Heart left ventricle (tissue), 13 donors: Measurements from ENCODE around the gene NUDT4B.
"Not testable (repeated sequence)": the region's sequence is repeated elsewhere in the genome, so short reads cannot be mapped to it uniquely, and the experiment has no call there.

Source experiments
- POLR2A ChIP-seq, 2 donors: fragments of 450-650 bp; IDR thresholded peaks; one replicate each; pipeline ENCODE4 v1.6.1; 2017; ENCODE audit warnings: antibody characterized with exemption in 2 of 2, mild to moderate bottlenecking in 2 of 2, moderate library complexity in 2 of 2
- TF ChIP-seq, protein P1 (sequence below), 12 donors: fragments of 200-600 bp; sonication (generic) in 4 of 12; IDR thresholded peaks; one replicate each; pipeline versions ENCODE4 v1.5.0 to v1.8.0; 2018 to 2022; ENCODE audit warnings: antibody characterized with exemption in 12 of 12, mild to moderate bottlenecking in 5 of 12
- donor health status: ischemic (EF 13 %, LVEDD 7.1; RV severe dilation, severe dysfunction).
- donor health status: DM: no; HTN: yes; CAD: no.
- donor health status: DM: no; HTN: no; CAD: no.
- donor health status: ischemic (EF 25% LVEDD 6.9; RV normal size, moderate dysfunction).
- donor health status: ischemic (EF 25% LVEDD 5.7; RV mildly dilated, moderate dysfunction).
- donor health status: ischemic (EF 35%, LVEDD 5.7; RV mildly dilated, moderate dysfunction).
- donor health status: nonischemic (EF 11% LVEDD 7.7; RV severe dilation, severe dysfunction).
- donor health status: DM: yes; HTN: yes; CAD: no.
- donor health status: PGD.
- donor health status: ischemic (EF 29% LVEDD 5.4; RV normal size, mild dysfunction).
- donor health status: nonischemic (EF 23%, LVEDD 6.1; RV moderate dilation, normal function).

DNA sequence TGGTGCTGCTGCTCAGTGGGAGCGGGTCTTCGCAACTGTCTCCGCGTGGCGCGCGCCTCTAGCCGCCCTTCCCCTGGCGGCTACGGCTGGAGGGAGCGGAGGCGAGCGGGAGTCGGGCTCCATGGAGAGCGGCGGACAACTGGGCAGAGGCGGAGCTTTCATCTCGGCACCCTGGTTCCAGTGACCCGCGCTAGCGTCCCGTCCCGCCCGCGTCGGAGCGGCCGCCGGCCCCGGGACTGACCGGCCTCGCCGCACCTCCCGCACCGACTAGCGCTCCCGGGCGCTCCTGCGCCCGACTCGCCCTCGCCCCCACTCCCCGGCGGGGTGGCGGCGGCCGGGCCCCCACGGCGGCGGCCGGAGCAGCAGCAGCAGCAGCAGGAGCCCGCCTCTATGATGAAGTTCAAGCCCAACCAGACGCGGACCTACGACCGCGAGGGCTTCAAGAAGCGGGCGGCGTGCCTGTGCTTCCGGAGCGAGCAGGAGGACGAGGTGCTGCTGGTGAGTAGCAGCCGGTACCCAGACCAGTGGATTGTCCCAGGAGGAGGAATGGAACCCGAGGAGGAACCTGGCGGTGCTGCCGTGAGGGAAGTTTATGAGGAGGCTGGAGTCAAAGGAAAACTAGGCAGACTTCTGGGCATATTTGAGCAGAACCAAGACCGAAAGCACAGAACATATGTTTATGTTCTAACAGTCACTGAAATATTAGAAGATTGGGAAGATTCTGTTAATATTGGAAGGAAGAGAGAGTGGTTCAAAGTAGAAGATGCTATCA is at the start of gene NUDT4B:
- TF ChIP-seq, protein P1, sequence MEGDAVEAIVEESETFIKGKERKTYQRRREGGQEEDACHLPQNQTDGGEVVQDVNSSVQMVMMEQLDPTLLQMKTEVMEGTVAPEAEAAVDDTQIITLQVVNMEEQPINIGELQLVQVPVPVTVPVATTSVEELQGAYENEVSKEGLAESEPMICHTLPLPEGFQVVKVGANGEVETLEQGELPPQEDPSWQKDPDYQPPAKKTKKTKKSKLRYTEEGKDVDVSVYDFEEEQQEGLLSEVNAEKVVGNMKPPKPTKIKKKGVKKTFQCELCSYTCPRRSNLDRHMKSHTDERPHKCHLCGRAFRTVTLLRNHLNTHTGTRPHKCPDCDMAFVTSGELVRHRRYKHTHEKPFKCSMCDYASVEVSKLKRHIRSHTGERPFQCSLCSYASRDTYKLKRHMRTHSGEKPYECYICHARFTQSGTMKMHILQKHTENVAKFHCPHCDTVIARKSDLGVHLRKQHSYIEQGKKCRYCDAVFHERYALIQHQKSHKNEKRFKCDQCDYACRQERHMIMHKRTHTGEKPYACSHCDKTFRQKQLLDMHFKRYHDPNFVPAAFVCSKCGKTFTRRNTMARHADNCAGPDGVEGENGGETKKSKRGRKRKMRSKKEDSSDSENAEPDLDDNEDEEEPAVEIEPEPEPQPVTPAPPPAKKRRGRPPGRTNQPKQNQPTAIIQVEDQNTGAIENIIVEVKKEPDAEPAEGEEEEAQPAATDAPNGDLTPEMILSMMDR (IDR thresholded peaks at IDR 0.05) = not testable (repeated sequence)
- not testable (repeated sequence) for TF ChIP-seq POLR2A (IDR thresholded peaks at IDR 0.05)
